Germinal center (tissue), 1 donor: ENCODE measurements around the gene BANK1.

Experiments
- DNase-seq: peaks from one replicate; pipeline ENCODE4 v3.0.0; 2012; ENCODE audit warnings: mixed read lengths, low spot score

Gene BANK1, protein sequence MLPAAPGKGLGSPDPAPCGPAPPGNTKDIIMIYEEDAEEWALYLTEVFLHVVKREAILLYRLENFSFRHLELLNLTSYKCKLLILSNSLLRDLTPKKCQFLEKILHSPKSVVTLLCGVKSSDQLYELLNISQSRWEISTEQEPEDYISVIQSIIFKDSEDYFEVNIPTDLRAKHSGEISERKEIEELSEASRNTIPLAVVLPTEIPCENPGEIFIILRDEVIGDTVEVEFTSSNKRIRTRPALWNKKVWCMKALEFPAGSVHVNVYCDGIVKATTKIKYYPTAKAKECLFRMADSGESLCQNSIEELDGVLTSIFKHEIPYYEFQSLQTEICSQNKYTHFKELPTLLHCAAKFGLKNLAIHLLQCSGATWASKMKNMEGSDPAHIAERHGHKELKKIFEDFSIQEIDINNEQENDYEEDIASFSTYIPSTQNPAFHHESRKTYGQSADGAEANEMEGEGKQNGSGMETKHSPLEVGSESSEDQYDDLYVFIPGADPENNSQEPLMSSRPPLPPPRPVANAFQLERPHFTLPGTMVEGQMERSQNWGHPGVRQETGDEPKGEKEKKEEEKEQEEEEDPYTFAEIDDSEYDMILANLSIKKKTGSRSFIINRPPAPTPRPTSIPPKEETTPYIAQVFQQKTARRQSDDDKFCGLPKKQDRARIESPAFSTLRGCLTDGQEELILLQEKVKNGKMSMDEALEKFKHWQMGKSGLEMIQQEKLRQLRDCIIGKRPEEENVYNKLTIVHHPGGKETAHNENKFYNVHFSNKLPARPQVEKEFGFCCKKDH

DNA sequence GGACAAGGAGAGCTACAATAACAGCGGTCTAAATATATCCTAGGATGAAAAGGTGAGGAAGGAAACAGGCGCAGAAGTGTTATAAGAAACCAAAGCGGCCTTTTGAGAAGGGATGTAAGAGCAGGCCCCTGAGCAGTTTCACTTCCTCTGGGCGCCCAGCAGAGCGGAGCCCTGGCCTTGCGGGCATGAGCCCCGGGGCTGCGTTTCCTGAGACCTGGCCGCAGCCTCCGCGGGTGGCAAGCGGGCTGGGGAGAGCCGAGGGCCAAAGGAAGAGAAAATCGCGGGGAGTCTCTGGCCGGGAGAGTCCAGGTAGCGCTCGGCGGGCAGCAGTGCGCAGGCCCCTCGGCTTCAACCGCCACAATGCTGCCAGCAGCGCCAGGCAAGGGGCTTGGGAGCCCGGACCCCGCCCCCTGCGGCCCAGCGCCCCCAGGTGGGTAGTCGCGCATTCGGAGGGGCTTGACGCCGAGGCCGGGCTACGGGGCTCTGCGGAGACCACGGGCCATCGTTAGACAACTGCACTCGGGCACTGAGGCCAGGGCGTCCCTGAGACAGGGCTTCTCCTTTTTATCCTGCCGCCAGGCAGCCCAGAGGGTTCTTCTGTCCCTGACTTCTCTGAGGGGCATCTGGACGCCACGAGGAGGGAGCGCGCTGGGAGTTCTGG, at the start of gene BANK1:
Gene BANK1, plus strand, starts transcription at position 210 of the 661 bp plus-strand sequence. Its CDS starts 151 bp downstream, at position 361.
- DNase-seq = peak; percentile 91

DNA sequence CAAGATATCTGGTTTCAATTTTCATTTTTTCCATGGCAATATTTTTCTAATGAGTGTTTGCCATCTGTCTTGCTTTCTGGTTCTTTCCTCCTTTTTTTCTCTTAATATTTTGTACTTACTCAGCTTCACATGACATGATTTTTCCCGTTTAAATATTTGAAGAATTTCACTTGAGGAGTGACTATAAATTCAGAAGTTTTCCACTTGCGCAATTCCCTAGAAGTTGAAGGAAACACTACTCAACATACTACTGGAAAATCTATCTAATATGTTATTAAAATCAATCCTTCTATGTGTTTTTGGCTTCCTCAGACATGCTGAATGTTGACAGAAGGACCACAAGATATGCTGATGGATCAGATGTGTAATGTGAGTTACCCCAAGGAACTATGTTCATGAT, 36.8 kb upstream of the BANK1 start:
- no peak for DNase-seq

DNA sequence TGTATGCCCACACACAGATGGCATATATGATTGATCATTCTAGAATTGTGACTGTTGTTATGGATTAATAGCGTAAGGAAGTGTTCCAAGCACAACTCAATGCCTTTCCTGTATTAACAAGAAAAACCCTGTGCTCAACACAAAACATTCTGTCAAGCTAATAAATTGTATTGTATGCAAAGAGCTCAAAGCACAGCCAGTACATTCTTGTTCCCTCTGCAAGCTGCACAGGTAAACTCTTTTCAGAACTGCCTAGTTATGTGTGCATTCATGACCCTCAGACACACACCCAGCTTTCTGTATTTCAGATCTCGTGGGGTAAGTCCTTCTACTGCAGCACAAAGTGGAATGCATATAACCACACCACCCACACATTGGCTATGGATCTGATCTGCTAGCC, 34.3 kb upstream of the BANK1 start:
- no peak for DNase-seq

DNA sequence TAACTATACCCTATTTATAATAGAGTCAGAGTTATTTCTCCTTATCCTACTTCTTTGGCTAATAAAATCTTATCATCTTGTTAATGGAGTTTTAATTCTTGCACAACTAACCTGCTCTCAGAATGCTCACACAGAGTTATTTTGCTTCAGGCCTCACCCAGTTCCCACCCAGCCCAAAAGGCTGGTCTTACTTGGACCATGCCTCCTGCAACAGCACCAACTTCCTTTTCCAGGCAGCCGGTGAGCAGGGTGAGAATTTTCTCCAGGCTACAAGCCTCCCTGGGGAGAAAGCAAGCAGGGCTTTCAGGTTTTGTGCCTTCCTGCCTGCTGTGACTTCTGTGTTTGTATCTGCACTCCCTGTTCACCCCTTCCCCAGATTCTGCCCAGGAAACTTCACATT, 29.1 kb upstream of the BANK1 start:
- DNase-seq = no peak

DNA sequence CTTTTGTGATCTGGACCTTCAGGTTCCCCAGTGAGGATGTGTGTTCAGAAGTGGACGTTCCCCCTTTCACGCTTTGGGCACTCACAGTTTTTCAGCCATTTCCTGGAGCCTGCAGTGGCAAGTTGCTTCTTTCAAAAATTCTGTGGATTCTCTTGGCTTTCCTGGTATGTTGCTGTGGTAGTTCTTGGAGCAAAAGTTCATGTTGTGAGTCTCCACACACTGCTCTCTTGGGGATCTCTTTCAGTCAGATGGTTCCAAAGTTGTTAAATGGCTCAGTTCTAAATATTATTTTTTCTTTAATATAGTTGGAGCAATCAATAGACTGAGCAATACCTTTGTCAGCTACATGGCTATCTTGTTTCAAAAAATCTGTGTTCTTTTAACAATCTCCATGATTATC, 28.5 kb upstream of the BANK1 start:
- no peak for DNase-seq

DNA sequence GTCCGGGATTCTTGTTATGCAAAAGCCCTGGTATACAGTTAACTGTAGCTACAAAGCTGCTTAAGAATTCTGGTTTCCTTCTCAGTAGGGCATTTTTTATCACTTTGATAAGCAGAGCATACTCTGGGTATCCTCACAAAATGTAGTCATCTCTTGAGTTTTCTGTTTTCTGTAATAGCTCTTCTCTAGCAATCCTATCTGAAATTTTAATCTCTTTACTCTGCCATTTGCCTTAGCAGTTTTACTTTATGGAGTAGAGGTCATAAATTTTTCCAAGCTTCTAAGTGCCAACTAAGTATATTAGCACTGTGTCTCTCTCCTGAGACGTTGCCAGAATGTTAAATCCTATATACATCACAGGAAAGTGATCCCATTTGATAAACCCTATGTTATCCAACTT, 28.0 kb upstream of the BANK1 start:
- DNase-seq = no peak

DNA sequence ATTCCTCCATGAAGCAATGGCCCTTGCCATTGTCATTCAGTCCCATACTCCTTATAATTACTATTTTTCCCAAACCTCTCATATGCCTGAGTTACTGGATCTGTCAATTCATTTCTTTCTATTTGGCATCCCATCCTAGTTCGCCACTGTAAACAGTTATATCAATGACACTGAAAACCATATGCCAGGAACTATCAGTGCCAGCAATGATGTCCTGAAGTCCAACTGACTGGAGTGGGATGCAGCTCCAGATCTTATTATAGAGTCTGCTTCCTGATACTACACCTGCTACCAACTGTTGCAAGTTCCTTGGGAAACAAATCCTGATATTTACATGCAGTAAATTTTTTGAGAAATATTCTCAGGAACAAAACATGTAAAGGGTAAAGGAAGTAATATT, 27.0 kb upstream of the BANK1 start:
- DNase-seq = no peak

DNA sequence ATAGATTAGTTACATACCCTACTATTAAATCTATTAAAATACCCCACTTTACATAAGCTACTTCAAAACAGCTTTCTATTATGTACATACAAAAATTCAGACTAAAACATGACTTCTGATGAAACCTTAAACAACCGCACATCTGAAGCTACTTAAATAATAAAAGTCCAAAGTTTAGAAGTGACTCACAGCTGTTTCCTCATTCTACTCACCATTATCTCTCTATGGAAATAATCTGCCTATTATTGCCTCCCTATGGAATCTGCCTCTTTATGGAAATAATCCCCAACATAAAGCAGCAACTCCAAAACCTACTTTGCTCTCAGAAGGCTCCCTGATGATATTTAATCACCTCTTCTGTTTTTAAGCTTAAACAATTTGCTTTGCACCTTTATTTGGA, 15.7 kb upstream of the BANK1 start:
- DNase-seq = no peak

DNA sequence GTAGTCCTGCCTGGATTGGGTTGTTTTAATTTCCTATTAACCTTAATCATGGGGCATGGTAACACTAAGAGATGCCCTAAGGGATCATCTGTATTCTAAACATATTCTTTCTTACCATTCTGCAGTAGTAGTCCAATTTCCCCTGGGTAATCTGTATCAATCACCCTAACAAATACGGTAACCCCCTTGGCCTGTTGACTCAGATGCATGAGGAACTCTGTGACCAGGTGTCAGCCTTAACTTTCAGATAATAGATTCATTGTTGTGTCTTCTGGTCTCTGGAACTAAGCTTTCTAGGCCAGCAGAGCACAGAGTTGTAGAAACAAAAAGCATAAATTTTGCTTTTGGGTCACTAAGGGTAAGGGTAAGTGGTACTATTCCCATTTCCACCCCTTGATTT, 13.1 kb upstream of the BANK1 start:
- DNase-seq = no peak

DNA sequence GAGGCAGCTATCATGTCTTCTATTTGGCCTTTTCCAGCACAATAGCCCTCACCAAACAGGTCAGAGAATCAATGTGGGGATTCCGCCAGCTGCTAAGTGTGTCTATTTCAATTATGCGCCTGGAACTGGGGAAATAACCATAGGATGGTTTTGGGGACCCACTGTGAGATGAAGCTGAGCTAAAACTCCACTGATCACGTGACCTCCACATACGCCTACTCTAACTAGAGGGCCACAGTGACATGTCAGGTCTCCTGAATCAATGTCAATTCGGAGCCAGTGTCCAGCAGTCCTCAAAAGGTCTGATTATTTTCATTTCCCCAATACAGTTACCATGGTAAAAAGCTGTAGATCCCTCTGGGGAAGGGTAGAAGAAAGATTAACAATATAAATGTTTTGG, 10.2 kb upstream of the BANK1 start:
- no peak for DNase-seq

DNA sequence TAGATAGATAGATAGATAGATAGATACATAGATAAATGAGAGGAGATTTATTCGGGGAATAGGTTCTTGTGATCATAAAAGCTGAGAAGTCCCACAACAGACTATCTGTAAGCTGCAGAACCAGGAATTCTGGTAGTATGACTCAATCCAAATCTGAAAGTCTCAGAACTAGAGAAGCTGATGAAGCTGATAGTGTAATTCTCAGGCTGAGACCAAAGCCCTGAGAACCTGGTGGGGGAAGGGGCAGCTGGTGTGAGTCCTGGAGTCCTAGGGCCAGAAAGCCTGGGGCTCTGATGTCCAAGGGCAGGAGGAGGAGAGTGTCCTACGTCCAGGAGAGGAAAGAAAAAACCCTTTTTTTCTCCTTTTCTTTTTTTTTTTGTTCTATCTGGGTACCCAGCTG, 8.0 kb upstream of the BANK1 start:
- no peak for DNase-seq

DNA sequence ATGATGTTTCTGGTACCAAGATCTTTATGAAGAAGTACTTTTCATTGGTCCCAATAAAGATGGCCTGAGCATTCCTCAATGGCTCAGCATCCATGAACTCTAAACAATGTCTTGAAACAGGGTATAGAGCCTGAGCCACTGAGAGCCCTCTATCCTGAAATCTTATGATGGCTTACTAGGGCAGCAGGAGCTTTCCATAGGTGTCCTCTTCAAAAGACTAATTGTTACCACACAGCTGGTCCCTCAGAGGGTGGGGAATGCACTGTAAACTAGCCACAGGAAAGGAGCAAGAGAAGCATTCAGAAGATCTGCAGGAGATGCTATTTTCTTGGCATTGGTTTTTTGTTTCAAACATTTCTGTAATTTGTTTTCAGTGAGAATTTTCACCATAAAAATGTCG, 5.6 kb upstream of the BANK1 start:
- no peak for DNase-seq

DNA sequence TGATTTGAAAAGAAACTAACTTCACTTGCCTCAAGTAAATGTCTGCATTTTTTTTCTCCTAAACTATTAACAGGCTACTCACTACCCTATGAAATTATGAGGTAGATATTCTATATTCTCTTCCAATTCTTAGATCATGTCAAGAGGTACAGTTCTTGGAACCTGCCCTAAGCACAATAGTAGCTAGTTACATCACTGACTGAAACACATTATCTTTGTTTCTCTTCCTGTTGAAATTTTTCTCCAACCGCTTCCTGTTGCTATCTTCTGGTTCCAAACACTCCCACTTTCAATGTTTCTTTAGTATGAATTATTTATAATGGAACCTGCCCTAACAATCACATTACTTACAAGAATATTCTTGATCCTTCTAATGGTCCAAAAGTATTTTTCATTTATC, 5.0 kb upstream of the BANK1 start:
- no peak for DNase-seq

DNA sequence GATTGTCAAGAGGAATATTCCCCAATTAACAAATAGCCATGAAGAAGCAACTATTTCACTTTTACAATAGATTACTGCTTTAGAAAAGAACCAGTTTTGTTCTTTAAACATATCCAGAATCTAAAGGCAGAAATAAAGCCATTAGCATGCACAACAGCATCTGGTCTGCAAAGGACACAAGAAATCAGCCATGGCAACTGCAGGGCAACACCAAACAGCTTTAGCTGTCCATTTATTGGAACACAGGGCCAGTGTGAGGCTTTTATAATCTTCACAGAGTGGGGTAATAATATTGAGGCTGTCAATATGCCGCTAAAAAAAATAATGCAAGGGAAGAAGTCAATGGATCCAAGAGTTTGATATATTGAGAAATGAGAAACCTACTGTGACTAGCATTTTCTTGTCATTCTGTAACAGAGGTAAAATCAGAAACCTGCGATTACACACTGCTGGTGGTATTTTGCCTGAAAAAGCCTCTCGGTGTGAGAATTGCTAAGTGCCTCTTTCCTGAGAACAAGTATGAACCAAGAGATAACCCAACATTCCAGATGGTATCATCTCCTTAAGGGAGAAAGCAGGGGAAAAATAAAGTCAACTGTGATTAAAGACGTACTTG, 2.7 kb upstream of the BANK1 start:
- no peak for DNase-seq

DNA sequence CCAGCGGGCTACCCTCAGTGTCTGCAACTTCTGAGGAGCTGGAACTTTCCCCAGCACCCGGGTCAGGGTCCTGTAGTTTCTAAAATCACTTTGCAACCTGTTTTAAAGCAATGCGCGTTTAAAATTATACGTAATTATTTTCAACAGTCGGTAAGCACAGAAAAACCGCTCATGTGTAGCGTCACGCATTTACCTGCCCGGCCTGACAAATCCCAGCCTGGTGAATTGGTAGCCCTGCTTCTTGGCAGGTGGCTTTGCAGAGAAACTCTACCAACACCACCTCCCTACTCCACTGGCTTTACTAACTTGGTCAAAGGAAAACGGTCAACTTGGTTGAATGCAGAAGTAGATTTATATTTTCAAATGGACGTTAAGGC, 640 bp downstream of the BANK1 start:
- DNase-seq = peak; percentile 42

DNA sequence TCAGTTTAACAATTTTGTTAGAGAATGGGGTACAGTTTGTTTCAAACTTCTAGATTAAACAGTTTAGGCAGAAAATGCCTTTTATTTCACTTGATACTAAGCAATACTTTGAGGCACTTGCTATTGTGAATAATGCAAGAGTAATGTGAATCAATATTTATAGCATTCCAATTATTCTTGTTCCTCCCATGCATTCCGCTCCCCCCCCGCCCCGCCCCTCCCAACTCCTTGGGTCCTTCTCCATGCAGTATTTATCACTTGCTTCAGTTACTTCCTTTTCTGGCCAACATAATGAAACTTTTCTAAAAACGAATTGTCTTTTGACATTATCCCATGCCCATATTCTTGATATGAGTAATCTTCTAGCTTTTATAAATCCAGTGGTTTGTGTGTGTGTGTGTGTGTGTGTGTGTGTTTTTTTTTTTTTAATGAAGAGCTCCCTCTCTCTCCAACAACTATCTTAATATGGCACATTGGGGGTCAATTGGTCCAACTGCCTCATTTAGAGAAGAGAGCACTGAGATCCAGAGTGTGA, 1.6 kb downstream of the BANK1 start:
- no peak for DNase-seq

DNA sequence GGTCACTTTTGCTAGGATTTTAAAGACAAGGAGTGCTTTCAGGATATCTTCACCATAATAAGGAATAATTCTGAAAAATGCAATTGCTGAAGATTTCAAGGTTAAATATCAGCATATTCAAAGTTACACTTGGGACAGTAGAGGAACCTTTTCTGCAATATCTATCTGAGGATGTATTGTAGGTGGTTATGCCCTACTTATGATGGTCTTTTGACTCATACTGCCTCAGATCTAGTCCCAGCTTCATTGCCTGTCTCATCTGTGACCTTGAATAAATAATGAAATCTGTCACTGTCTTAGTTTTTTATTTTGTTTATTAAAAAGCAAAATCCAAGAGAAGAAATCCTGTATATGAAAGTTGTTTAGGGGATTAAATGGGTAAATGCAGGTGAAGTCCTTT, 2.9 kb downstream of the BANK1 start:
- no peak for DNase-seq

DNA sequence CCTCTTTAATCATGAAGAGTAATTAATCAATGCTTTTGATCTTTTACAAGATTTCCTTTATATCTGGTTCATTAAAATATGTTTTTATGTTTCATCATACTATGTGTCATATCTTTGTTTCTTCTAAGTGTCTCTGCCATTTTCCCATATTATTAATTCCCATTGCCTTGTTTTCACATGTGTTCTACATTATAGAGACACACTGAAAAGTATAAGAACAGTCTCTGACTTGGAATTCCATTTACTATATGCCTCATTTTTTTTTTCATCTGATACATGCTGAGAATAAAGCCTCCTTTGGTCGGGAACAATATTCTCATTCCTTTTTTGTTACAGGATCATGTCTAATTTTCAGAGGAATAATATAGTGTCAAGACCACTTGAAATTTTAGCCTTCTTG, 4.3 kb downstream of the BANK1 start:
- DNase-seq = no peak

DNA sequence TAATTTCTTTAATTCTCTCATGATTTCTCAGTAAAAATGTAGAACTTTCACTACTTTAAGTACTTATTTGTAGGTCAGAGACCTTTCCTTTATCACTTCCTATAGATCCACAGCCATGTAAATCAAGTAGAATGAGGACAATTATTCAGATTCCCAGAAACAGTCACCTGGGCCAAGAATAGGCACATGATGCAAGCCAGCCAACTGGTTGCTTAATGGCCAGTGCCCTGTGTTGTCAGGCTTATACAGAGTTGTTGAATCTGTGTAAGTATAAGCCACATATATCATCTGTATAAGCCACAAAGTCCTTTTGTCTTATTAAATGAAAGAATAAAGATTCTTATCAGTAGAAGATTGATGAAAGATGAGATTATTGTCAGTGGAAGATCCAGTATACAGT, 5.2 kb downstream of the BANK1 start:
- no peak for DNase-seq

DNA sequence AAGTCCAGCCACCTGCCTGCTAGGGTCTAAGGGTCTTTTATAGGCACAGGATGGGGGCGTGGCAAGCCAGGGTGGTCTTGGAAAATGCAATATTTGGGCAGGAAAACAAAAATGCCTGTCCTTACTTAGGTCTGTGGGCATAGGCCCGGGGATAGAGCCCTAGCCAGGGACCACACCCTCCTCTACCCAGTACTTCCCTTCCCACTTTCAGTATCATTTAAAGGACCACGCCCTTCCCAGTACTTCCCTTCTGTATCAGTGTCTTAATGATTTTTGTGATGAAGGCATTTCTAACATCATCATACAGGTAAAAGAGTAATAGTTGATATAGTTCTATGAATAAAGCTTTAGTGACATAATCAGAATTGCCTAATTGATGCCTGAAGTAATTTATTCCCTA, 11.4 kb downstream of the BANK1 start:
- DNase-seq = no peak

DNA sequence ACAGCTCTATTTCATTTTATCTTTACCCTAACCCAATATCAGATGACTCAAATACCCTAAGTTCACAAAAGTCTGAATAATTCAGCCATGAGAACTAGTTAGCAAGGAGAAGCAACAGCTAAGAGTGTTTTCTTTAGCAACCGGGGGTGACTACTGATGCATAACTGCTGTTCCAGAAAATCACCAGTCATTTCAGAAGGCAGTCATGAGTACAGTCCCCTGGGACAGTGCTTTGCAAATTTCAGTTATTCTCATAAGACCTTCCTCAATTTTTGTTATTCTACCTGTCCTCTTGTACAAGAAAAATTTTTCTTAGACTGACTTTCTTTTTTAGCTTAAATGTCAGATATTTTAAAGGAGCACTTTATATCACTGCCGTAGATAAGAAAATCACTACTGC, 16.4 kb downstream of the BANK1 start:
- peak; percentile 55 for DNase-seq

DNA sequence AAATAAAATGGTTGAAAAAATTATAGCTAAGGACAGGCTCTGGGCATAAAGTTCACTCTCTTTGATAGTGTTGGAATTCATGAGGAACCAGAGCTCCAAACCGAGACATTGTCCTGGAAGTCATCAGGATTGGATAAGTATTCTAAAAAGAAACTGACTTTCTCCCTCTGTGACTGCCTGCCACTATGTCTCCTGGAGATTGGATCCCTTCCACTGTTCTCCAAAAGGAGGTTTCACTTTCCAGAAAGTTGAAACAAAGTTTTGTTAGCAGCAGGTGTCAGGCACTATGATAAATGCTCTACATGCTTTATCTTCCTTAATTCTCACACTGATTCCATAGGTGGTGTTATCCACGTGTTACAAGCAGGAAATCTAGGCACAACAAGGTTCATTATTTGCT, 16.8 kb downstream of the BANK1 start:
- no peak for DNase-seq
